Measurements from ENCODE around the gene RIPOR2. TPM values are rescaled to one million over a fixed set of nuclear protein-coding genes. Genes with fewer than 3 reads are reported as not detected.

RIPOR2 gene
- total and polyA plus RNA-seq, 2 experiments from 2014 or later = 9.5 to 22.5 TPM

DNA sequence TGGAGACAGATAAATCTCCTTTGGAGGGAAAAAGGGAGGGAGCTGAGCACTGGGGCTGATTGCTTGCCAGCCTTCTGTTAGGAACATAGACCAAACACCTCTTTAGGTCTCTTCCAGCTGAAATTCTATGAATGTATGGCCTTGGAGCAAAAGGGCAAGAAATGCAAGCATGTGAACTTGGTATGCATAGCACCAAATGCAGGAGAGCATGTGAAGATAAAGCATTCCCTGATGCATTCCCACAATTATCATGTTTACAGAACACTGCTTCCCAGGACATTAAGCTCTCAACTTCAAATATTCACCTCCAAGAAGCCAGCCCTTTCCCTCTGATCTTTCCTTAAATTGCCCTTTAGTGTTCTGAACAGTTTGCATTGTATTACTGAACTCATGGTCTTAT is 15.6 kb downstream of the RIPOR2 start (continued):
- TF ChIP-seq, protein P1, sequence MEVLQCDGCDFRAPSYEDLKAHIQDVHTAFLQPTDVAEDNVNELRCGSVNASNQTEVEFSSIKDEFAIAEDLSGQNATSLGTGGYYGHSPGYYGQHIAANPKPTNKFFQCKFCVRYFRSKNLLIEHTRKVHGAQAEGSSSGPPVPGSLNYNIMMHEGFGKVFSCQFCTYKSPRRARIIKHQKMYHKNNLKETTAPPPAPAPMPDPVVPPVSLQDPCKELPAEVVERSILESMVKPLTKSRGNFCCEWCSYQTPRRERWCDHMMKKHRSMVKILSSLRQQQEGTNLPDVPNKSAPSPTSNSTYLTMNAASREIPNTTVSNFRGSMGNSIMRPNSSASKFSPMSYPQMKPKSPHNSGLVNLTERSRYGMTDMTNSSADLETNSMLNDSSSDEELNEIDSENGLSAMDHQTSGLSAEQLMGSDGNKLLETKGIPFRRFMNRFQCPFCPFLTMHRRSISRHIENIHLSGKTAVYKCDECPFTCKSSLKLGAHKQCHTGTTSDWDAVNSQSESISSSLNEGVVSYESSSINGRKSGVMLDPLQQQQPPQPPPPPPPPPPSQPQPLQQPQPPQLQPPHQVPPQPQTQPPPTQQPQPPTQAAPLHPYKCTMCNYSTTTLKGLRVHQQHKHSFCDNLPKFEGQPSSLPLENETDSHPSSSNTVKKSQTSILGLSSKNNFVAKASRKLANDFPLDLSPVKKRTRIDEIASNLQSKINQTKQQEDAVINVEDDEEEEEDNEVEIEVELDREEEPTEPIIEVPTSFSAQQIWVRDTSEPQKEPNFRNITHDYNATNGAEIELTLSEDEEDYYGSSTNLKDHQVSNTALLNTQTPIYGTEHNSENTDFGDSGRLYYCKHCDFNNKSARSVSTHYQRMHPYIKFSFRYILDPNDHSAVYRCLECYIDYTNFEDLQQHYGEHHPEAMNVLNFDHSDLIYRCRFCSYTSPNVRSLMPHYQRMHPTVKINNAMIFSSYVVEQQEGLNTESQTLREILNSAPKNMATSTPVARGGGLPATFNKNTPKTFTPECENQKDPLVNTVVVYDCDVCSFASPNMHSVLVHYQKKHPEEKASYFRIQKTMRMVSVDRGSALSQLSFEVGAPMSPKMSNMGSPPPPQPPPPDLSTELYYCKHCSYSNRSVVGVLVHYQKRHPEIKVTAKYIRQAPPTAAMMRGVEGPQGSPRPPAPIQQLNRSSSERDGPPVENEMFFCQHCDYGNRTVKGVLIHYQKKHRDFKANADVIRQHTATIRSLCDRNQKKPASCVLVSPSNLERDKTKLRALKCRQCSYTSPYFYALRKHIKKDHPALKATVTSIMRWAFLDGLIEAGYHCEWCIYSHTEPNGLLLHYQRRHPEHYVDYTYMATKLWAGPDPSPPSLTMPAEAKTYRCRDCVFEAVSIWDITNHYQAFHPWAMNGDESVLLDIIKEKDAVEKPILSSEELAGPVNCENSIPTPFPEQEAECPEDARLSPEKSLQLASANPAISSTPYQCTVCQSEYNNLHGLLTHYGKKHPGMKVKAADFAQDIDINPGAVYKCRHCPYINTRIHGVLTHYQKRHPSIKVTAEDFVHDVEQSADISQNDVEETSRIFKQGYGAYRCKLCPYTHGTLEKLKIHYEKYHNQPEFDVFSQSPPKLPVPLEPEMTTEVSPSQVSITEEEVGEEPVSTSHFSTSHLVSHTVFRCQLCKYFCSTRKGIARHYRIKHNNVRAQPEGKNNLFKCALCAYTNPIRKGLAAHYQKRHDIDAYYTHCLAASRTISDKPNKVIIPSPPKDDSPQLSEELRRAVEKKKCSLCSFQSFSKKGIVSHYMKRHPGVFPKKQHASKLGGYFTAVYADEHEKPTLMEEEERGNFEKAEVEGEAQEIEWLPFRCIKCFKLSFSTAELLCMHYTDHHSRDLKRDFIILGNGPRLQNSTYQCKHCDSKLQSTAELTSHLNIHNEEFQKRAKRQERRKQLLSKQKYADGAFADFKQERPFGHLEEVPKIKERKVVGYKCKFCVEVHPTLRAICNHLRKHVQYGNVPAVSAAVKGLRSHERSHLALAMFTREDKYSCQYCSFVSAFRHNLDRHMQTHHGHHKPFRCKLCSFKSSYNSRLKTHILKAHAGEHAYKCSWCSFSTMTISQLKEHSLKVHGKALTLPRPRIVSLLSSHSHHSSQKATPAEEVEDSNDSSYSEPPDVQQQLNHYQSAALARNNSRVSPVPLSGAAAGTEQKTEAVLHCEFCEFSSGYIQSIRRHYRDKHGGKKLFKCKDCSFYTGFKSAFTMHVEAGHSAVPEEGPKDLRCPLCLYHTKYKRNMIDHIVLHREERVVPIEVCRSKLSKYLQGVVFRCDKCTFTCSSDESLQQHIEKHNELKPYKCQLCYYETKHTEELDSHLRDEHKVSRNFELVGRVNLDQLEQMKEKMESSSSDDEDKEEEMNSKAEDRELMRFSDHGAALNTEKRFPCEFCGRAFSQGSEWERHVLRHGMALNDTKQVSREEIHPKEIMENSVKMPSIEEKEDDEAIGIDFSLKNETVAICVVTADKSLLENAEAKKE (CRISPR knock-in tag; IDR thresholded peaks at IDR 0.05) = no peak
- no peak for TF ChIP-seq ZNF331 (CRISPR knock-in tag; IDR thresholded peaks at IDR 0.05; ENCODE audit: low read depth)
- TF ChIP-seq STAT1 (IDR thresholded peaks at IDR 0.05; ENCODE audit: unreplicated experiment) = no peak
- no peak for TF ChIP-seq EZH2phosphoT487 (IDR thresholded peaks at IDR 0.05; ENCODE audit: unreplicated experiment)
- TF ChIP-seq, protein P2, sequence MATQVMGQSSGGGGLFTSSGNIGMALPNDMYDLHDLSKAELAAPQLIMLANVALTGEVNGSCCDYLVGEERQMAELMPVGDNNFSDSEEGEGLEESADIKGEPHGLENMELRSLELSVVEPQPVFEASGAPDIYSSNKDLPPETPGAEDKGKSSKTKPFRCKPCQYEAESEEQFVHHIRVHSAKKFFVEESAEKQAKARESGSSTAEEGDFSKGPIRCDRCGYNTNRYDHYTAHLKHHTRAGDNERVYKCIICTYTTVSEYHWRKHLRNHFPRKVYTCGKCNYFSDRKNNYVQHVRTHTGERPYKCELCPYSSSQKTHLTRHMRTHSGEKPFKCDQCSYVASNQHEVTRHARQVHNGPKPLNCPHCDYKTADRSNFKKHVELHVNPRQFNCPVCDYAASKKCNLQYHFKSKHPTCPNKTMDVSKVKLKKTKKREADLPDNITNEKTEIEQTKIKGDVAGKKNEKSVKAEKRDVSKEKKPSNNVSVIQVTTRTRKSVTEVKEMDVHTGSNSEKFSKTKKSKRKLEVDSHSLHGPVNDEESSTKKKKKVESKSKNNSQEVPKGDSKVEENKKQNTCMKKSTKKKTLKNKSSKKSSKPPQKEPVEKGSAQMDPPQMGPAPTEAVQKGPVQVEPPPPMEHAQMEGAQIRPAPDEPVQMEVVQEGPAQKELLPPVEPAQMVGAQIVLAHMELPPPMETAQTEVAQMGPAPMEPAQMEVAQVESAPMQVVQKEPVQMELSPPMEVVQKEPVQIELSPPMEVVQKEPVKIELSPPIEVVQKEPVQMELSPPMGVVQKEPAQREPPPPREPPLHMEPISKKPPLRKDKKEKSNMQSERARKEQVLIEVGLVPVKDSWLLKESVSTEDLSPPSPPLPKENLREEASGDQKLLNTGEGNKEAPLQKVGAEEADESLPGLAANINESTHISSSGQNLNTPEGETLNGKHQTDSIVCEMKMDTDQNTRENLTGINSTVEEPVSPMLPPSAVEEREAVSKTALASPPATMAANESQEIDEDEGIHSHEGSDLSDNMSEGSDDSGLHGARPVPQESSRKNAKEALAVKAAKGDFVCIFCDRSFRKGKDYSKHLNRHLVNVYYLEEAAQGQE (IDR thresholded peaks at IDR 0.05; ENCODE audit: unreplicated experiment) = no peak
- no peak for TF ChIP-seq JUNB (IDR thresholded peaks at IDR 0.05; ENCODE audit: unreplicated experiment)
- no peak for TF ChIP-seq CREB1 (CRISPR knock-in tag; IDR thresholded peaks at IDR 0.05; ENCODE audit: low read depth)

All from GM23338 (cell line).